H9 (cell line): Measurements from ENCODE around the gene IDH1. TPM values are rescaled to one million over a fixed set of nuclear protein-coding genes. Genes with fewer than 3 reads are reported as not detected.
A peak's percentile ranks its signal among the peaks of the same experiment; 100 is the strongest.

Experiments
- DNase-seq: peaks from one replicate; pipeline ENCODE4 v3.0.0-alpha.2; 2017
- H2AFZ ChIP-seq: one replicate; pipeline ENCODE4 v1.6.1; 2013; ENCODE audit warnings: mild to moderate bottlenecking, low read length, control low read depth, moderate library complexity
- H2AK5ac ChIP-seq: 2 replicates; pipeline ENCODE4 v1.6.1; 2013; ENCODE audit warnings: low read length, control low read depth, mixed read lengths; ENCODE audit not compliant: insufficient read length
- H2BK120ac ChIP-seq: one replicate; pipeline ENCODE4 v1.6.1; 2013; ENCODE audit warnings: low read depth, mild to moderate bottlenecking, low read length, control low read depth, inconsistent platforms; ENCODE audit not compliant: poor library complexity, severe bottlenecking
- H2BK12ac ChIP-seq: 2 replicates; pipeline ENCODE4 v1.6.1; 2013; ENCODE audit warnings: low read length, control low read depth, mixed read lengths, low read depth; ENCODE audit not compliant: insufficient read length
- H2BK15ac ChIP-seq: 2 replicates; pipeline ENCODE4 v1.6.1; 2013; ENCODE audit warnings: low read depth, low read length, control low read depth
- H2BK20ac ChIP-seq: one replicate; pipeline ENCODE4 v1.6.1; 2013; ENCODE audit warnings: low read depth, mild to moderate bottlenecking, low read length, control low read depth, inconsistent platforms; ENCODE audit not compliant: poor library complexity, severe bottlenecking
- H2BK5ac ChIP-seq: 2 replicates; pipeline ENCODE4 v1.6.1; 2013; ENCODE audit warnings: low read length, control low read depth, mixed read lengths; ENCODE audit not compliant: insufficient read length
- H3K14ac ChIP-seq: 2 replicates; pipeline ENCODE4 v1.6.1; 2013; ENCODE audit warnings: low read length, control low read depth; ENCODE audit not compliant: insufficient read depth
- H3K18ac ChIP-seq: 2 replicates; pipeline ENCODE4 v1.6.1; 2013; ENCODE audit warnings: low read depth, mild to moderate bottlenecking, mixed read lengths, low read length, control low read depth; ENCODE audit not compliant: insufficient read length
- H3K23ac ChIP-seq: 2 replicates; pipeline ENCODE4 v1.6.1; 2013; ENCODE audit warnings: low read length, control low read depth, mixed read lengths, low read depth; ENCODE audit not compliant: insufficient read length
- H3K23me2 ChIP-seq: 2 replicates; pipeline ENCODE4 v1.6.1; 2013; ENCODE audit warnings: low read depth, mild to moderate bottlenecking, mixed read lengths, low read length, control low read depth; ENCODE audit not compliant: insufficient read length, poor library complexity, severe bottlenecking
- H3K27ac ChIP-seq: 2 replicates; pipeline ENCODE4 v1.5.1; 2013; ENCODE audit warnings: low read length, control low read depth, mixed read lengths, low read depth; ENCODE audit not compliant: insufficient read length
- H3K27me3 ChIP-seq: 2 replicates; pipeline ENCODE4 v1.6.1; 2013; ENCODE audit warnings: low read length, control low read depth, inconsistent platforms; ENCODE audit not compliant: insufficient read depth
- H3K4ac ChIP-seq: 2 replicates; pipeline ENCODE4 v1.6.1; 2013; ENCODE audit warnings: low read depth, mild to moderate bottlenecking, control low read depth, inconsistent platforms, low read length, moderate library complexity
- H3K4me1 ChIP-seq: 2 replicates; pipeline ENCODE4 v1.6.1; 2013; ENCODE audit warnings: low read length, control low read depth, inconsistent platforms; ENCODE audit not compliant: insufficient read depth
- H3K4me2 ChIP-seq: 2 replicates; pipeline ENCODE4 v1.6.1; 2013; ENCODE audit warnings: low read length, control low read depth, mixed read lengths; ENCODE audit not compliant: insufficient read length, insufficient read depth
- H3K56ac ChIP-seq: 2 replicates; pipeline ENCODE4 v1.6.1; 2013; ENCODE audit warnings: low read depth, mild to moderate bottlenecking, mixed read lengths, low read length, control low read depth; ENCODE audit not compliant: insufficient read length
- H3K79me1 ChIP-seq: 2 replicates; pipeline ENCODE4 v1.6.1; 2013; ENCODE audit warnings: low read depth, mild to moderate bottlenecking, moderate library complexity, low read length, control low read depth, inconsistent platforms; ENCODE audit not compliant: insufficient read depth, poor library complexity, severe bottlenecking
- H3K79me2 ChIP-seq: 2 replicates; pipeline ENCODE4 v1.6.1; 2013; ENCODE audit warnings: low read length, control low read depth, inconsistent platforms; ENCODE audit not compliant: insufficient read depth
- H3K9ac ChIP-seq: 2 replicates; pipeline ENCODE4 v1.6.1; 2013; ENCODE audit warnings: low read length, control low read depth, mixed read lengths; ENCODE audit not compliant: insufficient read length; ENCODE audit errors: extremely low read depth
- H3K9me3 ChIP-seq: one replicate; pipeline ENCODE4 v1.6.1; 2013; ENCODE audit warnings: low read depth, low read length, inconsistent platforms; ENCODE audit not compliant: control insufficient read depth
- H3T11ph ChIP-seq: one replicate; pipeline ENCODE4 v1.6.1; 2013; ENCODE audit warnings: mild to moderate bottlenecking, low read length, control low read depth, inconsistent platforms
- H4K20me1 ChIP-seq: one replicate; pipeline ENCODE4 v1.6.1; 2013; ENCODE audit not compliant: control insufficient read depth, insufficient read length, insufficient read depth
- H4K5ac ChIP-seq: 2 replicates; pipeline ENCODE4 v1.6.1; 2013; ENCODE audit warnings: low read depth, mild to moderate bottlenecking, mixed read lengths, low read length, control low read depth; ENCODE audit not compliant: insufficient read length
- H4K8ac ChIP-seq: replicated peaks from 2 replicates; pipeline ENCODE4 v1.6.1; 2013; ENCODE audit warnings: low read length, control low read depth, mixed read lengths, low read depth; ENCODE audit not compliant: insufficient read length
- H4K91ac ChIP-seq: 2 replicates; pipeline ENCODE4 v1.6.1; 2013; ENCODE audit warnings: low read depth, mild to moderate bottlenecking, moderate library complexity, mixed read lengths, low read length, control low read depth; ENCODE audit not compliant: insufficient read length
- H3K27ac Mint-ChIP-seq, 3 experiments: 2 replicates in 2 of 3; 3 replicates in 1 of 3; pipeline ENCODE4 v1.8.0; 2020 to 2021; ENCODE audit warnings: mixed read lengths in 3 of 3, mild to moderate bottlenecking in 1 of 3, moderate library complexity in 1 of 3
- H3K27me3 Mint-ChIP-seq: 2 replicates; pipeline ENCODE4 v1.8.0; 2021; ENCODE audit warnings: low read depth, mild to moderate bottlenecking, moderate library complexity, mixed read lengths
- H3K36me3 Mint-ChIP-seq, 3 experiments: 2 replicates in 2 of 3; 3 replicates in 1 of 3; pipeline ENCODE4 v1.8.0; 2020 to 2021; ENCODE audit warnings: low read depth in 3 of 3, mixed read lengths in 3 of 3; ENCODE audit not compliant: insufficient read depth in 1 of 3
- H3K4me1 Mint-ChIP-seq, 2 experiments: 2 replicates each; pipeline ENCODE4 v1.8.0; 2020; ENCODE audit warnings: mixed read lengths in 2 of 2
- H3K4me3 Mint-ChIP-seq, 2 experiments: 2 replicates in 1 of 2; 3 replicates in 1 of 2; pipeline ENCODE4 v1.8.0; 2020 to 2021; ENCODE audit warnings: mild to moderate bottlenecking in 2 of 2, mixed read lengths in 2 of 2, moderate library complexity in 1 of 2
- H3K9me3 Mint-ChIP-seq, 2 experiments: 2 replicates in 1 of 2; 3 replicates in 1 of 2; pipeline ENCODE4 v1.8.0; 2020; ENCODE audit warnings: mild to moderate bottlenecking in 2 of 2, mixed read lengths in 2 of 2, moderate library complexity in 1 of 2
- CTCF ChIP-seq: fragments of 200-600 bp; sonication (generic); conservative IDR thresholded peaks from 3 replicates; pipeline ENCODE4 v1.8.0; 2021; ENCODE audit warnings: antibody characterized with exemption, mild to moderate bottlenecking
- WGBS: extraction: QIAGEN DNeasy Blood & Tissue Kit; methylation state at CpG from one replicate; pipeline ENCODE4 v1.1.7; 2013; ENCODE audit warnings: missing lambda C conversion rate, low lambda C conversion rate, mixed read lengths; ENCODE audit not compliant: insufficient read length; ENCODE audit errors: extremely low coverage; 5-methylcytosine and 5-hydroxymethylcytosine counted together
- total RNA-seq: library from RNA; stranded (reverse); gene quantifications from 2 replicates; pipeline ENCODE4 v1.2.1, GENCODE V29; 2021

The IDH1 gene
- total RNA-seq, 1 experiment from 2014 or later = 234 TPM

DNA sequence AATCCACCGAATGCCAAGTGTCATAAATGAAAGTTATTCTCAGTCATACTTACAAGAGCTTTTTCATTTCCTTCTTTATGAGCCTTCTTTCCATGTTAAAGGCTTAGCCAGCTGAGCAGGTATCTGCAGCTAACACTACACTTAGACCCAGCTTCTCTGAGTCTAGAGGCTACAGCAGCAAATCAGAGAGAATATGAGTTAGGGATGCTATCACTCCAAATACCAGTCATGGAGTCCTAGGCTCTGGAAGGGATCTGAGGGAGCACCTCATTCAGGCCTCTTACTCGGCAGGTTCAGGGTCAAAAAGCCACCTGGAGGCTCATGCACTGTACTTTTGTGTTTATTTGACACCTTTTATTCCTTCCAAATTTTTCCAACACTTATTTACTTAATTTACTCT lies 68.0 kb downstream of the IDH1 start:
- Mint-ChIP-seq H3K27me3 (no peaks in the 10 kb centered on the region), H3K9me3 (no peaks in the 10 kb centered on the region), H3K27ac (no peak overlapping the region), H3K4me1 (peaks cover 66 to 79% of the 10 kb centered on the region in 2 experiments), H3K4me3 (peak overlapping the region in 1 of 2 experiments; percentile 45; a peak in 2 of 5 replicates), H3K36me3 (no peaks in the 10 kb centered on the region)
- H3T11ph ChIP-seq = no peak overlapping the region
- H3K79me2 ChIP-seq = no peaks in the 10 kb centered on the region
- H3K27ac ChIP-seq = no peak overlapping the region
- H3K9me3 ChIP-seq = no peaks in the 10 kb centered on the region
- H3K4me2 ChIP-seq = no peak overlapping the region
- H4K91ac ChIP-seq = no peak overlapping the region
- no peak overlapping the region for H4K8ac ChIP-seq
- no peak overlapping the region for H2BK20ac ChIP-seq
- no peak overlapping the region for H2AFZ ChIP-seq
- H2BK15ac ChIP-seq = no peak overlapping the region
- H3K14ac ChIP-seq = no peak overlapping the region
- H3K23me2 ChIP-seq = peaks cover 4% of the 10 kb centered on the region
- DNase-seq = no peak
- H2AK5ac ChIP-seq = no peak overlapping the region
- no peak overlapping the region for H3K23ac ChIP-seq
- TF ChIP-seq CTCF = no peak
- no peaks in the 10 kb centered on the region for H4K20me1 ChIP-seq
- no peak overlapping the region for H2BK5ac ChIP-seq
- no peak overlapping the region for H2BK120ac ChIP-seq
- H3K4ac ChIP-seq = no peak overlapping the region
- no peak overlapping the region for H3K56ac ChIP-seq
- peaks cover 8% of the 10 kb centered on the region for H3K4me1 ChIP-seq
- H3K27me3 ChIP-seq = no peaks in the 10 kb centered on the region
- no CpG with 5 or more reads among the region's 2 CpGs for WGBS
- H3K79me1 ChIP-seq = no peaks in the 10 kb centered on the region
- no peak overlapping the region for H3K18ac ChIP-seq
- H4K5ac ChIP-seq = no peak overlapping the region
- H2BK12ac ChIP-seq = no peak overlapping the region
- no peak overlapping the region for H3K9ac ChIP-seq
